HG03095 (cell line): ENCODE measurements around the gene ADGRD1.

Experiments
- ATAC-seq: cut with Tn5 transposase; IDR thresholded peaks from one replicate; pipeline ENCODE4 v1.9.1; 2021; ENCODE audit warnings: moderate library complexity; ENCODE audit not compliant: unreplicated experiment

The ADGRD1 gene

DNA sequence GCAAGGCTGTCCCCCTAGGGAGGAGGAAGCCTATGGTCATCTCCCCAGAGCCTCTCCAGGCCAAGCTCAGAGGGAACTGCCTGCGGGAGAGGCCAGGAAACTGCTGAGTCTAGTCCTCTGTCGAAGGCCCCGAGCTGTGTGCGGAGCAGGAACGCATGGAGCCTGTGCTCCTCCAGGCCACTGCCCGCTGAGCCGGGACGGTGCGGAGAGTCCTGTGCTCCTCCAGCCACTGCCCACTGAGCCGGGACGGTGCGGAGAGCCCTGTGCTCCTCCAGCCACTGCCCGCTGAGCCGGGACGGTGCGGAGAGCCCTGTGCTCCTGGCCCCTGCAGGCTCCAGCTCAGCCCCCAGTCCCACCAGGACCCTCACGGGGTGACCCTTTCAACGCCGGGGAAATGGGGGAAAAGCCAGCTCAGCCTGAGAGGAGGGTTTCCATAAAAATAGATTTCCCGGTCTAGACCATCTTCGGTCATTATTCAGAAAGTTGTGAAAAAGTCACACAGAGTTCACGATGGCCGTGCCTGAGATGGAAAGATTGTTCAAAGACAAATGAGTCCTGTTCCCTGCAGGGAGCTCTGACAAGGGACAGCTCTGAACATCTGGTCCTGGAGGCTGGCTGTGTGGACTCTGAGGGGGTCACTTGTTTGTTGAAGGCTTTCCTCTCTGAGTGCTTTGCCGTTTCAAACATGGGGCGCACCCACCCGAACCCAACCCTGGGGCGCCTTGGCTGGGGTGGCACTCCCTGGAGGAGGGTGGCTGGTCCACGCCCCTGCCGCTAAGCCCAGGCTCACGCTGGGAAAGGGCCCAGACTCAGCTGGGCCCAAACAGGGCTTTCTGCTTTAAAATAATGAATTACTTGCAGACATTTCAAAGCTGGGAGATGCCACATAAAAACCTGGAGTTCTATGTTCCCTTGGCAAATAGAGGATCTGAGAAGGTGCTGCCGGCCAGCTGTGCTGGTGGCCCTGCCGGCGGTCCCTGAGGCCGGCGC lies 85.5 kb downstream of the ADGRD1 start:
- ATAC-seq = no peak

DNA sequence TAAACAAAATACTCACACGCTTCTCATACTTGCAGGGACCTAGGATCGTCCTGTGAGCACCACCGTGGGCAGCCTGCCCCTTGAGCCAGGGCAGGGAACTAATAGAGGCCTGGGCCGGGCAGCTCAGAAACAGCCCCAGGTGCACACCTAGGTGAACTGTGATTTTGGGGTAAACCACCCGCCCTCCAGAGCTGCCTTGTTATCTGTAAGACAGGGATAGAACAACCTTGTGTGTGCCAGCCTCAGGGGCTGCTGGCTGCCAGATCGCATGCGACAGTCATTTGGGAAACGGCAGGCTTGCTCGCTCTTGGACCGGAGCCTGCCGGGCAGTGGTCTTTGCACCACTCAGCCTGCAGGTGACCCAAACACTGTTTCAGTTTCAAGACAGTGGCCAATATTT lies 86.8 kb downstream of the ADGRD1 start:
- ATAC-seq = no peak

DNA sequence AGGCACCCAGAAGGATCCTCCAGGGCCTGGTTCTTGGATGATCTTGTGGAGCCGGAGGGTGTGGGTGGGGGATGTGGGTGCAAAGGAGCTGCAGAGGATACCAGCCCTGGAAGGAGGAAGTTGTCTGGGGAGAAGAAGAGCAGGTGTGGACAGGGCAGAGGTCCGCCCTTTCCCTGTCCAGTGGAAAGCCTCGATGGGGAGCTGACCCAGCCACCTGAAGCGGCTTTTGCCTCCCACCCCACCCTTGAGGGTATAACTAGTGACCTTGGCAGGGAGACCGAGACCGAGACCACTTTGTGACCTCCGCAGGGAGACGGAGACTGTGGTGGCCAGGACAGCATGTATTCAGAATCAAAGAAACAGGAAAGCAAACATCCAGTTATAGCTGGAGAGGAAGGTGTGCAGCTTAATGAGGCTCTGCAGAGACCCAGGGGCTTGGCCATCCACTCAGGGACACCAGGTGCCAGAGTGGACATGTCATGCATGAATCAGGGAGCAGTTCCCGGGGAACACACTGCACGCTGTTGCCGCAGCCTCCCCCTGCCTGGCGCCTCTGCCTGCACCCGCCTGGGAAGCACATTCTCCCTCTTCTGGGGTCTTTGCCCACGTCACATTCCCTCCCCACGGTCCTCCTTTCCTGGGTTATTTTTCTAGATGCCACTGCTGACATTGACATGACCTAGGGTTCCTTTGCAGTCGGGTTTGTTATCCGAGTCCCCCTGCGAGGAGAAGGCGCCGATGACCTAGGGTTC lies 87.7 kb downstream of the ADGRD1 start:
- no peak for ATAC-seq

DNA sequence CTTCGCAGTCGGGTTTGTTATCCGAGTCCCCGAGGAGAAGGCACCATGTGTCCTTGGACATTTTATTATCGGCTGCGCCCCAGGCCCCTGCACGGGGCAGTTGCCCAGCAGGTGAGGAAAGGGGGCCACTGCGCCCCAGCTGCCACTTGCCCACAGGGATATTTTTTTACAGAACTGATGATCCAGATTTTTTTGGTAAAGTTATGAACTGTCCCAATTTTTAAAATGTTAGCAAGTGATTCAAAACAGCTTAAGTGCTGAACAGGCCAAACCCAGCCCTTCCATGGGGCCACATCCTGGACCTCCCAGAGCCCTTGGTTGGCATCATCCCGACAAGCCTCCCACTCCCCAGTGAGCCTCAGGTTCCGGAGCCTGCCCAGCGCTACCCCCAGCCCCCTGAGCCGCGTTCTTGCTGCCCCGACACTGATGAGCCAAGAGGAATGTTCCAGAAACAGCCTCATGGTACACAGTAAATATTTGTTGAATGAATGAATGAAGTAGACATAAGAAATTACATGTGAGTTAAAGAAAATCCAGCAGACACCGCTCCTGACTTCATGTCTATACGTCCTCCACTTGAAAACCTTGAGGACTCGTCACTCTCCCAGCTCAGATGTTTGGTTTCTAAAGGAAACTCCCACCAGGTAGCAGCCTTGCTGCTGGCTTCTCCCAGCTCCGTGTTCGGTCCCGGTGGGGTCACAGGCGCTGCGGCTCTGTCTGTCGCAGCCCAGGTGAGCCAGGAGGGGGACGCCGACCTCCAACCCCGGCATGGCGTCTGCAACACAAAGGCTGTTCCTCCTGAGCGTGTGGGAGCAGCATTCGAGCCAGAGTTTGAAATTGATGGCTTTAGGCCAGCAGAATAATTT lies 88.5 kb downstream of the ADGRD1 start:
- ATAC-seq = no peak

DNA sequence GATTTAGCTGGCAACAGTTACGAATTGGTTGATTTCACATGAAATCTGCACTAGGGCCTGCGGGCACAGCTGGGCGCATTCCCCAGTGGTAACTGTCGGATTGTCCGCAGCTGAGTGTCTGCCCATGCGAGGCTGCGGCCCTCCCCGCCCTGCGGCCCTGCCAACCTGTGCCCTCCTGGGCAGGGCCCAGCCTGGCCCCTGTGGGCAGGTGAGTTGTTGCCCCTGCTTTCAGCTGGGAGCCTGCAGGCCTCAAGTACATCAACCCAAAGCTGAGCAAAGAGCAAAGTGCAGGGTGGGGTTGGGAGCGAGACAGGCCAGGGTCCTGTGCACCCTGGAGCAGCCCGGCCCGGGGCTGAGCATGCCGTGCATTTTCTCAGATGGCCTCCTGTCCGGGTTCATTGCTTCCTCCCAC lies 89.1 kb downstream of the ADGRD1 start:
- ATAC-seq = no peak

DNA sequence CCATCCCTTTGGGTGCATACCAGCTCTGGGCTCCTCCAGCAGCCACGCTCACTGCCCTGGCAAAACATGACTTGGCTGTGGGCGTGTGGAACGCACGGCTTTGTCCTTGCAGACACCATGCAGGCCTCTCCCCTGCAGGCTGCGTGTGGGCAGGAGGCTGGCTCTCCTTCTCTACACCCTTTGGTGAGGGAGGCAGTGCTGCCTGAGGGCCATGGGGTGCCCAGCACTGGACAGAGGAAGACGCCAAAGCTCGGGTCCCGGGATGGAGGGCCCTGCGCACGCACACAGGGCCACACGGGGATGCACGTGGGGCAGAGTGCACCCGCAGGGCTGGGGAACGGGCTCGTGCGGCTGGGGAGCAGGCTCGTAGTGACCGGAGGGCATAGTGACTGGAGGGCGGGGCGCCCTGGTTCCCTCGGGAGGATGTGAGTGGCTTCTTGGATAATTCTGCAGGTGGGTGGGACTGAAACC lies 89.7 kb downstream of the ADGRD1 start:
- ATAC-seq = no peak

DNA sequence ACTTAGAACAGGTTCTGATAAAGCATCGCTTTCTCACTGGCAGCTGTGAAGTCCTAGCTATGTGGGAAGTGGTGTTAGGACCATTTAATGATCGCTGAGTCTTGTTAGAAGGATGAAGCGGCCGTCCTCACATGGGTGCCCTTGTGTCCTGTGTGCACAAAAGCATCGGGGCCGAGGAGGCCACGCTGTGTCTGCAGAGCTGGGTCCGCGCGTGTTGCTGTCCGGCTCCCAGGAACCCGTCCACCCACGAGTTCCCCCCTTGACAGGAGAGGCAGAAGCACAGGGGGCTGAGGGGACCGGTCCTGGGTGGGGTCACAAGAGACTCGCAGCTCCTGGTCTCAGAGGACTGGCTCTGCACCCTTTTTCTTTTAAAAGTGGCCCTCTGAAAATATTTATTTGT lies 90.4 kb downstream of the ADGRD1 start:
- no peak for ATAC-seq

DNA sequence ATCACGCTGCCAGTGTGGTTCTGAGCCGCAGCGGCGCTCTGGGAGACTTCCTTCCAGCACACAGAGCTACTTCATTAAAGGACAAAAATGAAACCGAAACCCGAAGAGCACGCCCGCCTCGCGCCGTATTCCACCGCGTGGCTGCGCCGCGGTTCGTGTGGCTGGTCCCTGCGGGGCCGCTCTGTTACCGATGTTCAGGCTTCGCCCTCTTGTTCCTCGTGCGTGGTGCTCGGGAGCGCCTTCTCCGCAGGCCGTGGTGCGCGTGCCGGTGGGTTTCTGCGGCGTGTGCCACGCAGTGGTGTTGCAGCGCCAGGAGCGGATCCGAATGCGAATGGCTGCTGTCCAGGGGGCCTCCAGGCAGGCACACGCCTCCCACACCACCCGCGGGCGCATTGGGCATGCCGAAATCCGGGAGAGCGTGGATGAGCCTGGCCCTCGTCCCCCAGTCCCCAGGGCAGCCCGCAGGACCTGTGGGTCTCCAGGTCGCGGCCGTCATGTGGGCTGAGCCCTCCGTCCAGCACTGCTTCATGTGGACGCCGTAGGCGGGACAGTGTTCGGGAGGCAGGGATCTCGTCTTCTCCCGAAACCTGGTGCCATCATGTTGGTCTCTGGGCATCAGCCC lies 91.2 kb downstream of the ADGRD1 start:
- no peak for ATAC-seq

DNA sequence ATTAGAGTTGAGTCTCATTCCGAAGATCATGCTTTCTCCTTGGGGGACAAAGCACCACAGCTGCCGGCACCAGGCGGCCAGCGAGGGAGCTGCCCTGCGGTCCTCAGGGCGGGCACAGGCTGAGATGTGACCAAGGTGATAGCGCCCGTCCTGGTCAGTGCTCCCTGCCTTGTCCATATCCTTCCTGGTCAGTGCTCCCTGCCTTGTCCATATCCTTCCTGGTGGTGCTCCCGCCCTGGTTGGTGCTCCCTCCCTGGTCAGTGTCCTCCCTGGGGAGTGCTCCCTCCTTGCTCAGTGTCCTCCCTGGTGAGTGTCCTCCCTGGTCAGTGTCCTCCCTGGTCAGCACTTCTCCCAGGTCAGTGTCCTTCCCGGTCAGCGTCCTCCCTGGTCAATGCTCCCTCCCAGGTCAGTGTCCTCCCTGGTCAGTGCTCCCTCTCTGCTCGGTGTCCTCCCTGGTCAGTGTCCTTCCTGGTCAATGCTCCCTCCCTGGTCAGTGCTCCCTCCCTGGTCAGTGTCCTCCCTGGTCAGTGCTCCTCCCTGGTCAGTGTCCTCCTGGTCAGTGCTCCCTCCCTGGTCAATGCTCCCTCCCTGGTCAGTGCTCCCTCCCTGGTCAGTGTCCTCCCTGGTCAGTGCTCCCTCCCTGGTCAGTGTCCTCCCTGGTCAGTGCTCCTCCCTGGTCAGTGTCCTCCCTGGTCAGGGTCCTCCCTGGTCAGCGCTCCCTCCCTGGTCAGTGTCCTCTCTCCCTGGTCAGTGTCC lies 92.2 kb downstream of the ADGRD1 start:
- no peak for ATAC-seq

DNA sequence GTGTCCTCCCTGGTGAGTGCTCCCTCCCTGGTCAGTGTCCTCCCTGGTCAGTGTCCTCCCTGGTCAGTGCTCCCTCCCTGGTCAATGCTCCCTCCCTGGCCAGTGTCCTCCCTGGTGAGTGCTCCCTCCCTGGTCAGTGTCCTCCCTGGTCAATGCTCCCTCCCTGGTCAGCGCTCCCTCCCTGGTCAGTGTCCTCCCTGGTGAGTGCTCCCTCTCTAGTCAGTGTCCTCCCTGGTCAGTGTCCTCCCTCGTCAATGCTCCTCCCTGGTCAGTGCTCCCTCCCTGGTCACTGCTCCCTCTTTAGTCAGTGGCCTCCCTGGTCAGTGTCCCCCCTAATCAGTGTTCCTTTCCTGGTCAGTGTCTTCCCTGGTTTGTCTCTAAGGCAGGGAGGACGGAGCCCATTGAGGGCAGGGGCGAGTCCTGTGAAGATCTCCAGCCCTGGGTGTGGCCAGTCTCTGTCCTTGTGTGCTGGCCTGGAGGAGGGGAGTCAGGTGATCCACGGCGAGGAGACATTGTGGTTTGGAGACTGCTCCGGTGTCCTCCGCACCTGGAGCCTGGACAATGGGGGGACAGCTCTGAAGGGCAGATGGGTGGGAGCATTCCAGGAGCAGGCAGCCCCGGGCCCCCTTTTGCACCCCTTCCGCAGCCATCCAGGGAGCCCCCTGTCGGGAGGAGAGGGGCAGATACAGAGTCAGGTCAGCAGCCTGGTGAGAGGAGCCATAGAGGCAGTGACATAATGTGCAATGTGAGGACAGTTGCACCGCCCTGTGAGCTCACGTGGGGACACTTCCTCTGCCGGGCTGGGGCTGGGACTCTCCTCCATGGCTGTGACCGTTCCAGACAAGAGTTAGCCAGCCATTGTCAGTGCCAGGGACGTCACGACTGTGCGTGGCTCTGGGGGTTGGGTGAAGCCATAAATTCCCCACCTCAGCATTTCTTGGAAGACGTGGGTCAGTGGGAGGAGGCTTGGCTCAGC lies 93.4 kb downstream of the ADGRD1 start:
- ATAC-seq = no peak

DNA sequence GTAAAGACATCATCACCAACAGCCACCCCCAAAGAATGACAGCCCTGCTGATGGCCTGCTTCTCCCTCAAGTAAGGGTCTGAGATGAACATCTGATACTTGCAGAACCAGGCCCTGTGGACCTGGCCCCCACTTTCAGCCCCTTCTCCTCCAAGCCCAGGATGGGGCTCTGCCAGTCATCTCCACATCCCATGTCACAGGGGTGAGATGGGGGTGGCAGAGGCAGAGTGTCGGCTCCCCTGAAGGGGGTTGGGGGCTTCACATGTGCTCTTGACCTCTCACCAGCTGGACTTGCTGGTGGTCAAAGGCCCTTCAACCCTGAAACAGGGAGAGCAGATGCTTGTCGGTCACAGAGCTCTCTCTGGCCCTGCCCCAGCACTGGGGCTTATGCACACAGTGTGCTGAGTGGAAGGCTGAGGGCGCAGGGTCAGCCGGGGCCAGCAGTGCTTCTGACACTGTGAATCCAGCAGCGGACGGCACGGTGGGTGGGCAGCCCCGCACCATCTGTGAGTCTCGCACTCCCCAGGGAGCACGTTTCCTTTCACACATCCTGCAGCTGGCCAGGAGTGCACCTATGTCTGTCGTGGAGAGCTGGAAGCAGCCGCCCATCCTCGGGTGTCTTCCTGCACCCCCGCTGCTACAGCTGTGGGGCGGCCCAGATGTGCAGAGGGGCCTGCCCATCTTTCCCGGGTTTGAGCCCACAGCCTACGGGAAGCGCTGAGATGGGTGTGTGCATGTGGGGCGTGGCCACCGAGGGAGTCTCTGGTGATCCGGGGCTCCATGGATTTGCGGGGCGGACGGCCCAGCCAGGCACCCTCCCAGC lies 94.3 kb downstream of the ADGRD1 start:
- ATAC-seq = no peak

DNA sequence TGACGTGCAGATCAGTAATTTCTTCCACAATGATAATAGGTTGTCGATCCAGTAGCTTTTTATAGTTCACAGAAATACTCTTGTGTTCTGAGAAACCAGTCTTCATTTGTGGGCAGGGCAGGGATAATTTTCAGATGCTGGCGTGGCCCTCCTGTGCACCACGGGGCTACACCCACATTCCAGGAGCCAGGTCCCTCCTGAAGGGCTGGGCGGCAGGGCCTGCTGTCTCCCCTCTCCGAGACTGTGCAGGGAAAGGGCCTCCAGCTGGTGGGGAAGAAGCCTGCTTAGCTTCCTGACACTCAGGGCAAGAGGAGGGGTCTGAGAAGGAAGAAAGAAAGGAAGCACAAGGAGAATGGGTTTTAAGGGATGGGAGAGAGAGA lies 94.9 kb downstream of the ADGRD1 start:
- ATAC-seq = no peak

DNA sequence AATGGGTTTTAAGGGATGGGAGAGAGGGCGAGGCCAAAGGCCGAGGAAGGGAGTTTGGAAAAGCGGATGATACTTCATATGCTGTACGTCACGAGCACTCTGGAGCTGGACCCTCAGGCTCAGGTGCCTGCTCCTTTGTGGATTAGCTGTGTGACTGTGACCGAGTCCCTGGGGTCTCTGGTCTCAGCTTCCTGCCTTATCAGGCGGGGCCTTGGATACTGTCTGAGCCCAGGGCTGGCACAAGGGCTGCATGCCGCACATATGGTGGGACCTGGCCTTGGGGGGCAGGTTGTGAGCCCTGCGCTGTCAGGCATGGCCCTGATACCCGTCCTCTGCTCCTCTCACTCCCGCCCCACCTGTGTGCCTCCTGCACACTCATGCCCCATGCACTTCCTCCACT lies 95.3 kb downstream of the ADGRD1 start:
- ATAC-seq = no peak

DNA sequence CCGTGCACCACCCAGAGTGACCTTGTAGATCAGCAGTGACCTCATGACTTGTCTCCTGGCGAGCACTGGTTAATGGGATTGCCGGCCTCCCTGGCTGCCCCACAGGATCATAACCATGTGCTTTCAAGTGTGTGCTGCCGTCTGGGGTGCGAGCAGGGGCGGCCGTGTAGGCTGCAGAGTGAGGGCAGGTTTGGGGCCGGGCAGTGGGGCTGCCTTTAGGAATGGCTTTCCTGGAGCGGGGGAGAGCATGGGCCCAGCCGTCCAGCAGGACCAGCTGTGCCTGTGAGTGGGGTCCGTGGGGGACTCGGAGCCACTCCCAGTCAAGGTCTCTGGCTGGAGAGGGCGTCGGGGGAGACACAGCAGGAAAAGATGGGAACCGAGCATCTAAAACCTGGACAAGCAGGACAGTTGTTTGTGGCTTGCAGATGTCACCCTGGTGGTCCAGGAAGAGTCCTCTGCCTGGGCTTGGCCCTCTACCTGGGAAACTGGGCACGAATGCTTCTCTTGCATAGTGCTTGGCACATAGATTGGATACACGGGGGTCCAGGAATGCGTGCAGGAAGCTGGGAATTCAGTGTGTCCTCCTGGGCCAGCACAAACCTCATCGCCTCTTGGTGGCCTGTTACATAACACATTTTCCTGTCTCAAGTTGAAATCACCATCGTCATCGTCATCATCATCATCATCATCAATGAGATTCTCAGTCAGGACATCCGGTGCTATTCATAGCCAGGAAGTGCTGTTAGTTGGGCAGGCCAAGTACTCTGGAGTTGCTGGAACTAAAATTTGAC lies 96.0 kb downstream of the ADGRD1 start:
- ATAC-seq = no peak

DNA sequence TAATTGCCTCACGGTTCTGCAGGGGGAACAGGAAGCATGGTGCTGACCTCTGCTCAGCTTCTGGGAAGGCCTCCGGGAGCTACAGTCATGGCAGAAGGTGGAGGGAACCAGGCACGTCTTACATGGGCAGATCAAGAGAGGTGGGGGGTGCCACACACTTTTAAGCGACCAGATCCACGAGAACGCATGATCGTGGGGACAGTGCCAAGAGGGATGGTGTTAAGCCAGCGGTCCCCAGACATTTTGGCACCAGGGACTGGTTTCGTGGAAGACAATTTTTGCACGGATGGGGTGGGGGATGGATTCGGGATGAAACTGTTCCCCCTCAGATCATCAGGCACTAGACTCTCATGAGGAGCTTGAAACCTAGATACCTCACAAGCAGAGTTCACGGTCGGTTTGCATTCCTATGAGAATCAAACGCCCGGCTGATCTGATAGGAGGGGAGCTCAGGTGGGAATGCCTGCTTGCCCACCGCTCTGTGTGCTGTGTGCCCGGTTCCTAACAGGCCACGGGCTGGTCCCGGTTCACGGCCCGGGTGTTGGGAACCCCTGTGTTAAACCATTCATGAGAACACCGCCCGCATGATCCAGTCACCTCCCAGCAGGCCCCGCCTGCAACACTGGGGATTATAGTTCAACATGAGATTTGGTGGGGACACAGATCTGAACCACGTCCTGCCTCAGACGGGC lies 96.9 kb downstream of the ADGRD1 start:
- ATAC-seq = no peak

DNA sequence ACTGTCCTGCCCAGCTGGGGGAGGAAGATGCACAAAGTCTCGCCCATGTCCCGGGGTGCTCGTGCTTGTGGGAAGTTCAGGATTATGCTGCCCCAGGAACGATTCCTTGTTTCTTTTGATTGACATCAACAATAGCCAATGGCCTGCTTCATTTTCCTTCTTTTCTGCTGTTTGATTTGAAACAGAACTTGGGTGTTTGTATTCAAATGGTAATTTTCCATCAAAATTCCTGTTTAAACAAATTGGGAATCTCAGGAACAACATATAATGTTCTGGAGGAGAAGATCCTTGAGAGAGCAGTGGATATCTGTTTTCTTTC lies 97.4 kb downstream of the ADGRD1 start:
- no peak for ATAC-seq
